Renal cortical epithelial cell (primary cell): ENCODE data around the gene ARSA. TPM values are rescaled to one million over a fixed set of nuclear protein-coding genes. Genes with fewer than 3 reads are reported as not detected.
"Not testable (repeated sequence)": the region's sequence is repeated elsewhere in the genome, so short reads cannot be mapped to it uniquely, and the experiment has no call there.

Source experiments
- DNase-seq: peaks from one replicate; pipeline ENCODE4 v3.0.0-alpha.2; 2011; ENCODE audit warnings: low read depth
- total RNA-seq: library from RNA; depleted of rRNA; stranded (reverse); fragments of >200 nt; gene quantifications from 2 replicates; pipeline ENCODE4 v1.2.3, GENCODE V29; 2014

Gene ARSA
- total RNA-seq, 1 donor from 2014 or later: 35.9 TPM

DNA sequence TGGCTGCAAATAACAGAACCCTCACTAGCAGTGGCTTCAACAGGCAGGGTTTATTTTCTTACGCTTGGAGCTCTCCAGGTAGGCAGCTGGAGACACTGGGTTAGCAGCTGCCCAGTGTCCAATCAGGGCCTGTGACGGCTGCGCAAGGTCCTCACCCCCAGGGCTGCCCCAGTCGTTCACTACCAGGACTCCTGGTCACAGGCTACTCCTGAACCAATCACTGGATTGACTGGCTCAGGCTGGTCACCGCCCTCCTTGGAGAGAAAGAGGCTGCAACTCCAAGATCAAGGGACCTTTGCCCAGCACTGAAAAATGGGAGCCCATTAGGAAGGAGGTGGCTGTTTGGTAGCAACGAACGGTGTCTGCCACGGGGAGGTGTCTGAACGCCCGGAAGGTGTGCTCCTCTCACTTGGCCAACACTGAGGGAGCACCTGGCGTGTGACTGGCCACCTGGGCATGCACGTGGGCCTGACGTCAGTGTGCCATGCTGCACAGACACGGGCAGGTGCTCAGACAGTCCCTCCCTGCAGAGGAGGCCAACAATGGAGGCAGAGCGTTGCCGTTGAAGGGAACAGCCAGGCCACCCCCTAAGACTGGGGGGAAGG lies 5.1 kb downstream of the ARSA start:
- no peak for DNase-seq

DNA sequence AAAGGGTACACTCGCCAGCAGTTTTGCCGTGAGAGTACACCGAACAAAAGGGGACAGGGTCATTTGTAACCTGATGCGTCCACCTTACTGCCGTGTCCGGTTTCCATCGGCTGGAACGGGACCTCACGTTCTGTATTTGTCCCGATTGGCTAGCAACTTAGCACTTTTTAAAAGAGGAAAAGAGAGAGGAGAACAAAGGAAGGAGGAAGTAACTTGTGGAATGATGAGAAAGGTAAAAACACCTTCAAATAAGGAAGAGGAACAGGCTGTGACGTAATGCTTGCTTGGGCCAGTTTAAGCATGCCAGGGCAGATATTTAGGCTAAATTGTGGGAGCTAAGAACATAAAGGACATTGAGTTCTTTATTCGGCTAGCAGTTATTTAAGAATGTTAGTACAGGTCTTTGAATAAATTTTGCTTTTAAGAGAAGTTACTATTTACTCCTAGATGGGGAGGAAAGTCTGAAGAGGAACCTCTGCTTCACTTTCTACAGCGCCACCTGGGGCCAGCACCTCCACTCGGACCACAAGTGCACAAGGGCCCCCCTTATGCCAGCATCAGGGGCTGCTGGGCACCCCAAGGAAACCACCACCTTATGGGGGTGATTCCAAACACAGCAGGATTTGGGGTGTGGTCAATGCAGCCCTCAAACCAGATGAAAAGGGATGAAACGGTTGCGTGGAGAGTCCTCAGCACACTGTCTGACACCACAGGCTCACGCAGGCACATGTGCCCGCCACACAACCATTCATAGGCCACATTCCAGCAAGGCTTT lies 5.8 kb downstream of the ARSA start:
- DNase-seq: no peak

DNA sequence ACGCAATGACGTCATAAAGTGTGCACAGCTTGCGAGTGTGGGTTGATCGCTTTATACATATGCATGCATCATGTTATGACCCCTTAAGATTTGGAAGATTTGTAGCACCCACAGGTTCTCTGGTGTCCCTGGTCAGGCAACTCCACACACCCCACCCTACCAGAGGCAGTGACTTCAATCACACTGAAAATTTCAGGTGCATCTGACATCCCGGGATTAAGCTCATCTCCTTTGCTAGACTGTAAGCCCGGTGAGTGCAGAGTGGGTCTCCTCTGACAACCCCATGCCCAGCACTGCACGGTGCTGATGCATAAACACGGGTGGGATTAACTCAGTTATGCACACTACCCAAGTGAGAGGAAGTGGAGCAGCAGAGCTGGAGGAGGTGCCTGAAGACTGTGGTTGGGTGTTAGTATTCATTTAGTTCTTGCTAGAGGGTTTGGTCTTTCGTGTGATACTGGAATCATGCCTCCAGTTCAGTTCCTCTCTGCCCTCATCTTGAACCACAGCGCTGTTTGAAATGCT lies 6.5 kb downstream of the ARSA start:
- DNase-seq: no peak

DNA sequence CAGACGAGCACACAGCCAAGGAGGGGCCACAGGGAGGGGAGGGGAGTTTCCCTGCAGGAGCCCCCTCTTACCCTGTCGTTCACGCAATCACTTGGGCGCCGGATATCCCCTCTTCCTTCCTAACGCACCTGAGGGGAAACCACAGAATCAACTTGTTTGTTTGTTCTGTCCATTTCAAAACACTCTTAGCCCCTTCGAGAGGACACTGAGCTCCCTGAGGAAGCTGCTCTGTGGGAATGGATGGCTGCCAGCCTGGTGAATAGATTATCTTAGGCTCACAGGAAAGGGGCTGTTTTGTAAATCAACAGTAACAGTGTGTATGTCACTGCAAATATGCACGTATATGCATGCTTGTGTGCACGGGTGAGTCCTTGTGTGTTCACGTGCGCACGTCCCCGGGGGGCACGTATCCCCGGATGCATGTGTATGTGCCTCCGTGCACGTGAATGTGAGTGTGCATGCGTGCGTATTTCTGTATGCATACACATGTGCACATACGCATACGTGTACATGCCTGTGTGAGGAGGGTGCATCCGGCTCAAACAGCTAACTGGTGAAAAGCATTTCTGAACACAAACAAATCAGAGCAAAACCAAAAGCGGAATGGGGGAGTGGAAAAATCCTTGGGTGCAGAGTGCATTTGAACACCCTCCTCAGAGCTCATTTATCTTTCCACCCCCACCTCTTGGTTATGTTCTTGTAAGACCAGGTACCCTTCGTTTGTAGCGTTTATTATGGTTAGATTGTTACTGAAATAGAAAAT lies 7.2 kb downstream of the ARSA start:
- DNase-seq: no peak

DNA sequence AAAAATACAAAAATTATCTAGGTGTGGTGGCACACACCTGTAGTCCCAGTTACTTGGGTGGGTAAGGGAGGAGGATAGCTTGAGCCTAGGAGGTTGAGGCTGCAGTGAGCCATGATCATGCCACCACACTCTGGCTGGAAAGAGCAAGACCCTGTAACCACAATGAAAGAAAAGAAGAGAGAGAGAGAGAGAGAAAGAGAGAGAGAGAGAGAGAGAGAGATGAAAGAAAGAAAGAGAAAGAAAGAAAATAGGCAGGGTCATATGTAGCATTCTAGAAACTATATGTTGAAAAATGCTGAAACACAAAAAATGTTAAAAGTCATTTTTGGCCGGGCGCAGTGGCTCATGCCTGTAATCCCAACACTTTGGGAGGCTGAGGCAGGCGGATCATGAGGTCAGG lies 13.7 kb downstream of the ARSA start:
- not testable (repeated sequence) for DNase-seq

DNA sequence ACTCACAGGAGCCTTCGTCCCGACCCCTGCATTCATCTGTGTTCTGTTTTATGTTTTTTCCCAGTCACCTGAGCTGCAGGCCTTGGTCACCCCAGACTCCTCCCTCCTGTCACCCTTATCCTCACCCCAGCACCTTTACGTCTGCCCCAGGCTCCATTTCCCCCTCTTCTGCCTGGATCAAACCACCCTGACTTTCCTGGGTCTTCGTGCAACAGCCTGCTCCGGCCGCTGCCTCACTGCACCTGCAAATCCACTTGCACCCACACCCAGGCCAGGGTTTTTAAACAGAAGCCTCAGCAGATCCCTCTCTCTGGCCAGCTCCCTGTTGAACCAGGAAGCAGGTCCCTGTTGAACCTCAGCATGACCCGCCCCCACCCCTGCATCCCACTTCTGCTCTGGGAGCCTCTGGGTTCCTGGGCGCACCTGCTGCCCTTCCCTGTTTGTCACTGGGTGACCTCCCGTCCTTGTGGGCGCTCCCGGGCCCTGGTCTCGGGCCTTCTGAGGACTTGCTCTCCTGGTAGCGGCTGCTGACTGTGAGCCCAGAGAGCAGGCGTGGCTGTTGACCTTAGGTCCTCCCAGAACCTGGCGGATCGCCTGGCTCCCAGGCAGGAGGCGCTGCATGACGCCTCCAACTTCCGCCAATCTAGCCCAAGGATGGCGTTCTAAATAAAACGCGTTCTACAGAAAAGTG lies 14.5 kb downstream of the ARSA start:
- DNase-seq: no peak

DNA sequence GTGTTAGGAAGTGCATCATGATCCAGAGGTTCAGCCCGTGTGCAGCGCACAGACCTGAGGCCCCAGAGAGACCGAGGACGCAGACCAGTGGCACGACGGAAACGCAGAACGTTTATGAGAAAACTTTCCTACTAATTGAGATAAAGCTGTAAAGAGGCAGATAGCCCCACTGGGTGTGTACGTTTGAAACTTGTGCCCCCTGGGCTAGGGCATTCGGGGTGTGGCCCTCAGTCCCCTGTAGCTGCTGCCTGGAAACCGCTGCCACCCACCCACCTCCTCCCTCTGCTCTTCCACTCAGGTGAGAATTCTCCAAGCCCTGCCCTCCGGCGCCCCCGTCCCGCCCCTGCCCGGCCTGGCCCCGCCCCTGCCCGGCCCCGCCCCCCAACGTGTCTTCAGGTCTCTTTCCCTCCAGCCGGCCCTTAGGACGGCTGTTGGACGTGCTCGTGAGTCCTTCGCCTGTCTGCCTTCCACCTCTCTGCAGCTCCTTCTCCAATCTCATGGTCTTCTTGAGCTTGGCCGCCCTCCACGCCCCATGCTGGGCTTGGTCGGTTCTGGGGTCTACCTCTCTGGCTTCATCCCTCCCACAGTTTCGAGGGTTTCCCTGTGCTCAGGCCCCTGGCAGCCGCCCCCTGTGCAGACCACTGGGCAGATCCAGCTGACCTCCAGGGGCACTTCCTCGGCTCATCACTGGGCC lies 15.3 kb downstream of the ARSA start:
- DNase-seq: no peak

DNA sequence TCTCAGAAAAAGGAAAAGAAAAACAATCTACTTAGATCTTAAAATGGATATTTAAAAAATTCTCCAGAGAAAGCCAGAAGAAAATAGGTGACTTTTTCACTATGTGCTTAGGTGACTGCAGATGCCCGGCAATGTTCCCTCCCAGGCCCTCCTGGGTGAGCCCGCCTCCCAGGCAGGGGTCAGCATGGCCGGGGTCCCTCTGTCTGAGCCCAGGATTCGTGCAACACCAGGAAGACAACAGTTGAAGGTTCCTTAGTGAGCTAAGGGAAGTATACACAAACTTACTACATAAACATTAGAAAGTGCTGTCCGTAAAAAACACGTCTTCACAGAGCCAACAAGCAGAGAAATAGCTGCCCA lies 15.8 kb downstream of the ARSA start:
- no peak for DNase-seq

DNA sequence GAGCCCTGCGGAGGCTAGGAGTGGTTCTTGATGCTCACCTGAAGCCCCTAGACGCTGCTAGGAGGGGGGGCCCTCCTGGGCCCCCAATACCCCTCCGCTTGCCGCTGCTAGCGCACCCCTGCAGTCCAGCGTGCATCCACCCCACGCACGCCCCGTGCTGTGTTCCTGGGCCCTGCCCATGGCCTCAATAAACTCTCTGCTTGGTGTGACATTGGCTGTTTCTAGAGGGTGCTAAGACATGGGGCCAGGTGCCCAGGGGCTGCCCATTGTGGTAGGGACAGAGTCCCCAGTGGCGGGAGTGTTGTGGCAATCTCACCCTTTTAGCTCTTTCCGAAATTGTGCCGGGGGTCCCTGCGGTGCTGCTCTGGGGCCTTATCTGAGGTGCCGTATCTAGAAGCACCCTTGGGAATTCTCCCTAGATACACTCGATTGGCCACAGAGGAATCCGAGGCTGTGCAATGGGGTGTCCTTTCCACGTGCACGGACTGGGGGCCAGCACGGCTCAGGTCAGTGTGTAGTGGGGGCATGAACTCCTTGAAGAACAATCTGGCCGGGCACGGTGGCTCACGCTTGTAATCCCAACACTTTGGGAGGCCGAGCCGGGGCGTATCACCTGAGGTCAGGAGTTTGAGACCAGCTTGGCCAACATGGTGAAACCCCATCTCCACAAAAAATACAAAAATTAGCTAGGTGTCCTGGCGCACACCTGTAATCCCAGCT lies 16.5 kb downstream of the ARSA start:
- no peak for DNase-seq

DNA sequence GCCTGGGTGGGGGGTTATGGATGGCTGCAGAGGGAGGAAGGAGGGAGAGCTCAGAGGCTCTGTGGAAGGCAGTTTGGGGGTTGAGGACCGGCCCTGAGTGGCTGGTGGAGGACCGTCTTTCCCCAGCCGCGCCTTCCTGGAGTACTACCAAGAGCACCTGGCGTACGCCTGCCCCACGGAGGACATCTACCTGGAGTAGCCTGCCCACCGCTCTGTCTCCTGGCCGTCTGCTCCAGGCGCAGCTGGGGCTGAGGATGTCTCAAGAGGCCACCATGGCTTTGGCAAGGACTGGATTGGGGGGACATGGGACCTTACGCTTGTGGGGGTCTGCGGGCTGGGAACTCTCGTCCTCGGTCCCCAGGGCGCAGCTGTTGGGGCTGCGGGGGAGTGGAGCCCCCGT lies 17.4 kb downstream of the ARSA start:
- no peak for DNase-seq

DNA sequence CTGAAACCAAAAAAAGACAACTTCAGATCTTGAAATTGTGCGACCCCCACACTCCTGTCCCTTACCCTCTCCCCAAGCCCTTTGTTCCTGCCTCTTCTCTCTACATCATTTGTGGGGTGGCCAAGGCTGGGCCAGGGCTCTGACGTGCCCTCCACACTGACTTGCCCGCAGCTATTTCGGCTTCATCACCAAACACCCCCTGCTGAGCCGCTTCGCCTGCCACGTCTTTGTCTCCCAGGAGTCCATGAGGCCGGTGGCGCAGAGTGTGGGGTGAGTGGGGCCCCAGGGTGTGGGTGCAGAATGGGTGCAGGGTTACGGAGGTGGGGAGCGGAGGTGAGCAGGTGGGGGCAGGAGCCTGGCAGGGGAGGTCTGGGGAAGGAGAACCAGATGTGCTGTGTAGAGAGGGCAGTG lies 17.9 kb downstream of the ARSA start:
- no peak for DNase-seq

DNA sequence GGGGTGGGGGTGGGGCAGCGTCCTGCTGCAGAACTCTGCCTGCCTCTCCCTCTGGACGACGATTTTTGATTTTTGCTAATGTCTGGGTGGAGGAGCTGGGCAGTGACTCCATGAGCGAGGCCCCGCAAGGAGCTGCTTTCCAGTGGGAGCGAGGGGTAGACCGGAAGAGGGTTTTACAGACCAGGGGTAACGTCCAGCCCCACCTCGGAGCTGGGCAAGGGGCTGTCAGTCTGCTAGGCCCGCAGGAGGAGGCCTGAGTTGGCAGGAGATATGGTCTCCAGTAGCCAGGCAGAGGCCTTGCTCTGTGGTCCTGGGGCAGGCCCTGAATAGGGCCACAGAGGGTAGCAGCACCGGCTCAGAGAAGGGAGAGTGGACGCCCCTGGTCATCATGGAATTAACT lies 18.4 kb downstream of the ARSA start:
- no peak for DNase-seq

DNA sequence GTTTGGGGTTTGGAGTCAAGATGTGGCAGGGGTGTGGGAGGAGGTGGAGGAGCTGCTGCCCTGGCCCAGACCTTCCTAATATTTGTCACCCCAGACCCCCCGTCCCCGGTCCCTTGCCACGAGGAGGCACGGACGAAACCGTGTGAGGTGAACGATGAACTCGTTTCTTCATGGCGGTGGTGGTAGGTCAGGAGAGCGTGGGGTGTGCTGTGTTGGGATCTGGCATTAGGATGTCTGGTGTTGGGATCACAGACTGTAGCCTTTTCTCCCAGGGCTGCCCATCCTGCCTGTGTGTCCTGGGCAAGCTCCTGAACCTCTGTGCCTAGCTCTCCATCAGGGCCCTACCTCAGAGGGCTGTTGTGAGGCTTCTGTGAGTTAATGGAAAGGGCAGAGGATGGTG lies 19.0 kb downstream of the ARSA start:
- DNase-seq: no peak

DNA sequence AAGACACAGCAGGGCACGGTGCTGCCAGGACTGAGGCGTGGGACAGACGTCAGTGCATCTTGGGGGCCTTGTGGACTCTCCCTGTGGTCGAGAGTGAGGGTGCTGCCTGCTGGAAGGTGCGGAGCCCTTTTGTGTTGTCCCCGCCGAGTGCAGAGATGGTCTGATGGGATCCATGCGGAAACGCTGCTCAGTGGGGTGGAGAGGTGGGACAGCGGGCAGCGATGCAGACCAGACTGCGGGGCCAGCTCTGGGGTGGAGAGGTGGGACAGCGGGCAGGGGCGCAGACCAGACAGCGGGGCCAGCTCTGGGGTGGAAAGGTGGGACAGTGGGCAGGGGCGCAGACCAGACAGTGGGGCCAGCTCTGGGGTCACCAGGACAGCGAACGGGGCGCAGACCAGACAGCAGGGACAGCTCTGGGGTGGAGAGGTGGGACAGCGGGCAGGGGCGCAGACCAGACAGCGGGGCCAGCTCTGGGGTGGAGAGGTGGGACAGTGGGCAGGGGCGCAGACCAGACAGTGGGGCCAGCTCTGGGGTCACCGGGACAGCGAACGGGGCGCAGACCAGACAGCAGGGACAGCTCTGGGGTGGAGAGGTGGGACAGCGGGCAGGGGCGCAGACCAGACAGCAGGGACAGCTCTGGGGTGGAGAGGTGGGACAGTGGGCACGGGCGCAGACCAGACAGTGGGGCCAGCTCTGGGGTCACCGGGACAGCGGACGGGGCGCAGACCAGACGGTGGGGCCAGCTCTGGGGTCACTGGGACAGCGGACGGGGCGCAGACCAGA lies 19.7 kb downstream of the ARSA start:
- DNase-seq: not testable (repeated sequence)

DNA sequence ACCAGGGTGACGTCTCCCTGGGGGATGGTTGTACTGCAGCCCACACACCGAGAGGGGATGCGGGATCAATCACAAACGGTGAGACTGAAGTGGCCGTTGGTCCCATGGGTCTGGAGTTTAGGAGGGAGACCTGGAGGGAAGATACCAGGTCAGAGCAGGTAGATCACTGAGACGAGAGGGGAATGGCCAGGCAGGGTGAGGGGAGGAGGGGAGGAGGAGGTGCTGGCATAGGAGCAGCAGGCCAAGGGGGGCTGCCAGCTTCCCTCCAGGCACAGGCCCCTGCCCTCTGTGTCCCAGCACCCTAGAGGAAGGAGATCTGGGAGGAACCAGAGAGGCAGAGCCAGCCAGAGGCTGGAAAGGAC lies 20.3 kb downstream of the ARSA start:
- DNase-seq: no peak

DNA sequence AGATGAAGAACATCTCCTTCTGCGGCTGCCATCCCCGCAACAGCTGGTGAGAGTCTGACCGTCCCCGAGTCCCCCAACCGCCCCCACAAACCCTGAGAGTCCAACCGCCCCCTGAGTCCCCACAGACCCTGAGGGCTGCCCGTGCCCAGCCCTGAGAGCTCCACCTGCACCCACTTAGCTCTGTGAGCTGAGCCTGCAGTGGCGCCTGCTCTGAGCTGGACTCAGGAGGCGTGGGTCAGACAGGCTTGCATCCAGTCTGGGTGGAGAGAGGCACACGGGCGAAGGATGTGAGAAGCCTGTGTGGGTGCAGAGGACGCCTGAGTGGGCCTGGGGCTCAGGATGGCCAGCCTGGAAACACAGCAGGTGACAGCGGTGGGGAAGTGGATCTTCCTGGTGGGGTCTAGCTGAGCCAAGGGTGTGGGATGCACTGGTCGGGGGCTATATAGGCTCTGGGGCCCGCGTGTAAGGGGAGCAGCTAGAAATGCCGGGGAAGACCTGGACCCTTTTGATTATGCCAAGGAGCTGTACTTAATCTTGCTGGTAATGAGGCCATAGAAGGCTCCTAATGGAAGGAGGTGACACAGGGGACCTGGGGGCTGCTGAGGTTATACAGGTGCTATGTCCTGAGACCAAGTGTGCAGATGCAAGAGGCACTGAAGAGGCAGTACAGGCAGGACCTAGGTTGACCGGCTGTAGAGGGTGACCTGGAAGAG lies 20.9 kb downstream of the ARSA start:
- DNase-seq: no peak

DNA sequence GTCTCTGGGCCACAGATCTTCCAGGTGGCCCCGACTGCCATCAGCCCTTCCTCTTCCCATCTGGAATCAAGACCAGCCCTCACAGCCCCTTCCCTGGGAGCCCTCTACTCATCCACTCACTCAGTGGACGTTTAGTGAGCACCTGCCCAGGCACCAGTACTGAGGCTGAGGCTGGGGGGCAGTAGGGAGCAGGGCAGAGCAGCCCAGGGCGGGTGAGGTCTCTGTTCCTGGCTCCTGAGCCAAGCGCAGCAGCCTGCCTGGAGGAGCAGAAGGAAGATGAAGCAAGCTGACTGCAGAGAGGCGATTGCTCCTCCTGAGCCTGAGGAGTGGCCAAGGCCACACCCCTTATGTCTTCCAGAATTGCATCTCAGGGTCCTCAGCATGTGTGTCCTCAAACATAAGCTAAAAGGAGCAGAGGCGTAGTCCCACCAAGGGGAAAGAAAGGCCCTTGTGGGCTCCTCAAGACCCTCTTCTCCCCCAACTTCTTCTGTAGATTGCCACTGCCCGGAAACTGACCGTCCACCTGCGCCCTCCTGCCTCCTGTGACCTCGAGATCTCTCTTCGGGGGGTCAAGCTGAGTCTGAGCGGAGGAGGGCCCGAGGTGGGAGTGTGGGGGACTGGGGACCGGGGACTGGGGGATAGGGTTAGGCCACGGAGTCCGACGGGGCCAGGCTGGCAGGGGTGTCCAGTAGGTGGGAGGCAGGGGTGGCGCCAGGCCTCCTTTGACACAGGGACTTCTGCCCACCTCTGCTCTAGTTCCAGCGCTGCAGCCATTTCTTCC lies 21.6 kb downstream of the ARSA start:
- DNase-seq: no peak

DNA sequence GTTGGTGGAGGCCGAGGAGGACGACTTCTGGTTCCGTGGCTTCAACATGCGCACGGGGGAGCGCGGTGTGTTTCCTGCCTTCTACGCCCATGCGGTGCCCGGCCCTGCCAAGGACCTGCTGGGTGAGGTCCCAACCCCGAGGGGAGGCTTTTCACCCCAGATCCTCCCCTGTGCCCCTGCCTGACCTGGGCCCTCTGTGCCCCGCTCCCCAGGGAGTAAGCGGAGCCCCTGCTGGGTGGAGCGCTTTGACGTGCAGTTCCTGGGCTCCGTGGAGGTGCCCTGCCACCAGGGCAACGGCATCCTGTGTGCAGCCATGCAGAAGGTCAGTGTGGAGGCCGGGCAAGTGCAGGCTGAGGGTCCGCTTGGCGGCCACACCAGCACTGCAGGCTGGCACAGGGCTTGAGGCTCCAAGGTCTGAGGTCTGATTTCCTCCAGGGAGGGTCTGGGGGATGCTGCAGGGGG lies 22.3 kb downstream of the ARSA start:
- DNase-seq: no peak
